Epithelial cell of prostate (primary cell): ENCODE measurements around the gene RTCB.

ENCODE experiments used
- DNase-seq: peaks from one replicate; pipeline ENCODE4 v3.0.0-alpha.2; 2011; ENCODE audit warnings: low read depth, low spot score
- H3K27ac ChIP-seq: fragments of 450-650 bp; 2 replicates; pipeline ENCODE4 v1.5.1; 2017; ENCODE audit warnings: mild to moderate bottlenecking

Gene RTCB

DNA sequence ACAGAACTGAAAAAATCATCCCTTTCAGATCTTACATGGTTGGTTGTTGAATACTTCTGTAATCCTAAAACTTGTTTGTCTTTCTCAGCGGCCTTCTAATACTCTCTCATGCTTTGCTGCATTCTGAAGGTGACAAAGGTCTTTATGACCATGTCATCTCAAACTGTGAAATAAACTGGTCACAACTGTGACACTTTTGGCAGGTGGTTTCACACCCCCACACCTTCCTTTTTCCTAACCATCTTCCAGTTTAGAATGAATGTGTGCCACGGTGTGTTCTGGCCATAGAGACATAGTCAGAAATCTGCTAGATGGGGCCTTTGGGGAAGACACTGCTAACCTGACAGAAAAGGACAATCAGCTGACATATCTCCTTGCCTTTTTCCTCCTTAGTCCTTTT, 69.1 kb downstream of the RTCB start:
- no peak for DNase-seq

DNA sequence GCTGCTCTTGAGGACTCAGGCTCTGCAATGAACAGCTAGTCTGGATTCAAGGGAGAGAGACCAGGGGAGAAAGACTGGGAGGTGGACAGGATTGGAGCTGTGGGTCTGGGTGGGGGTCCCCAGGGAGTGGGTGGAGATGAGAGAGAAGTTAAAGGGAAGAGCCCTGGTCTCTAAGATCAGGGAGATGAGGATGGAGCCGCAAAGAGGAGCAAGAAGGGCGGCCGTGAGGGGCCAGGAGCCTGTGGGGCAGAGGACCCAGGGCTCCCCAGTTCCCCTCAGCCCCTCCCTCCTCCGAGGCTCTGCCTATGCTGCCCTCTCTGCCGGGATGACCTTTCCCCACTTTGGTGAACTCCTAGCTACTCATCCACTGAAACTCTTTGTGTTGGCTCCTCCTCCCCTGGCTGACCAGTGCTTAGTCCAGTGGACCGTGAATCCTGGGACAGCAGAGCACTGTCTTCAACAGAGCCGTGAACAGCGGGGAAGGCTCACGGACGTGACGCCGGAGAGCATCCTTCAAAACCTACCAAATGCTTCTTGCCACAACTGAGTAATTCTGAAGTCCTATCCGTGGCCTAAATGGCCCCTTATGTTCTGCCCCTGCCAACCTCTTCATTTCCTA, 70.8 kb downstream of the RTCB start:
- no peak overlapping the region for H3K27ac ChIP-seq
- DNase-seq, result no peak

More for the DNA sequence above, 69.1 kb downstream of the RTCB start:
- no peak overlapping the region for H3K27ac ChIP-seq

- no peak overlapping the region for H3K27ac ChIP-seq
- DNase-seq, result no peak
These were observed 71.6 kb downstream of the RTCB start for GRCh38 chr22:32340411-32340810.

DNA sequence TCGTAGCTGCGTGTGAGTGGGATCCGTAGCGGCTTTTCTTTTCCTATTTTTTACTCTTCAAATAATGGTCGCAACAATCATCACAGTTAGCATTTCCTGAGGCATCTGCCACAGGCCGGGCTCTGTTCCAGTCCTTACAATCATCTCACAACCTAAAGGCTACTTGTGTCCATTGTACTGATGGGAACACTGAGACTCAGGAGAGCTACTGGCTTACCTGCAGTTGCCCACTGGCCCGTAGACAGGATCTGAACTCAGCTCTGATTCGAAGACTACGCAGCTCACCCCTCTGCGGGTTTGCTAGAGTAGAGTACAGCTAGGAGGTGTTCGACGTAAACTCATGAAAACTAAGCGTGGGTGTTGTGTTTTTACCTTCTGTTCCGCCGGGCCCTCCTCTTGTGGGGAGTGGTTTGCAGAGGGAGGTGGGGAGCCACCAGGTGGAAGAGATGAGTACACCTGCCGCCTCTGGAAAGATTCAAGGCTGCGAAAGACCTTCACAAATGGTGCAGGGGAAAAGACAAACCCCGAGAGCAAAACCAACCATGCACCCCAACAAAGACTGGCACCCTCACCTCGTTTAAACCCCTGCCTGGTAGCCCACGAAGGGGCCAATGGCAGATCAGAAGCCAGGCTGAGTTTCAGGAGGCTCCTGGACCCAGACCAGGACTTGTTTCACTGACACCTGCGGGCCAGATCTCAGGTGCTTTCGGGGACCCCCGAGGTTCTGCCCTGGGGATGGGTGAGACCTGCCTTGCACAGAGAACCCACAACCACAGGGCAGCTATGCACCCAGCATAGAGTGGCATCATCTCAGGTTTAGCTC, 72.6 kb downstream of the RTCB start:
- no peak for DNase-seq
- no peak overlapping the region for H3K27ac ChIP-seq

GRCh38 chr22:32338757-32339156, 73.3 kb downstream of the RTCB start:
- no peak overlapping the region for H3K27ac ChIP-seq
- no peak for DNase-seq
